H9 (cell line): ENCODE data around the gene RABGAP1L. TPM values are rescaled to one million over a fixed set of nuclear protein-coding genes. Genes with fewer than 3 reads are reported as not detected.

Source experiments
- DNase-seq: peaks from one replicate; pipeline ENCODE4 v3.0.0-alpha.2; 2017
- H2AFZ ChIP-seq: one replicate; pipeline ENCODE4 v1.6.1; 2013; ENCODE audit warnings: mild to moderate bottlenecking, low read length, control low read depth, moderate library complexity
- H2AK5ac ChIP-seq: 2 replicates; pipeline ENCODE4 v1.6.1; 2013; ENCODE audit warnings: low read length, control low read depth, mixed read lengths; ENCODE audit not compliant: insufficient read length
- H2BK120ac ChIP-seq: one replicate; pipeline ENCODE4 v1.6.1; 2013; ENCODE audit warnings: low read depth, mild to moderate bottlenecking, low read length, control low read depth, inconsistent platforms; ENCODE audit not compliant: poor library complexity, severe bottlenecking
- H2BK12ac ChIP-seq: 2 replicates; pipeline ENCODE4 v1.6.1; 2013; ENCODE audit warnings: low read length, control low read depth, mixed read lengths, low read depth; ENCODE audit not compliant: insufficient read length
- H2BK15ac ChIP-seq: 2 replicates; pipeline ENCODE4 v1.6.1; 2013; ENCODE audit warnings: low read depth, low read length, control low read depth
- H2BK20ac ChIP-seq: one replicate; pipeline ENCODE4 v1.6.1; 2013; ENCODE audit warnings: low read depth, mild to moderate bottlenecking, low read length, control low read depth, inconsistent platforms; ENCODE audit not compliant: poor library complexity, severe bottlenecking
- H2BK5ac ChIP-seq: 2 replicates; pipeline ENCODE4 v1.6.1; 2013; ENCODE audit warnings: low read length, control low read depth, mixed read lengths; ENCODE audit not compliant: insufficient read length
- H3K14ac ChIP-seq: 2 replicates; pipeline ENCODE4 v1.6.1; 2013; ENCODE audit warnings: low read length, control low read depth; ENCODE audit not compliant: insufficient read depth
- H3K18ac ChIP-seq: 2 replicates; pipeline ENCODE4 v1.6.1; 2013; ENCODE audit warnings: low read depth, mild to moderate bottlenecking, mixed read lengths, low read length, control low read depth; ENCODE audit not compliant: insufficient read length
- H3K23ac ChIP-seq: 2 replicates; pipeline ENCODE4 v1.6.1; 2013; ENCODE audit warnings: low read length, control low read depth, mixed read lengths, low read depth; ENCODE audit not compliant: insufficient read length
- H3K23me2 ChIP-seq: 2 replicates; pipeline ENCODE4 v1.6.1; 2013; ENCODE audit warnings: low read depth, mild to moderate bottlenecking, mixed read lengths, low read length, control low read depth; ENCODE audit not compliant: insufficient read length, poor library complexity, severe bottlenecking
- H3K27ac ChIP-seq: 2 replicates; pipeline ENCODE4 v1.5.1; 2013; ENCODE audit warnings: low read length, control low read depth, mixed read lengths, low read depth; ENCODE audit not compliant: insufficient read length
- H3K27me3 ChIP-seq: 2 replicates; pipeline ENCODE4 v1.6.1; 2013; ENCODE audit warnings: low read length, control low read depth, inconsistent platforms; ENCODE audit not compliant: insufficient read depth
- H3K4ac ChIP-seq: 2 replicates; pipeline ENCODE4 v1.6.1; 2013; ENCODE audit warnings: low read depth, mild to moderate bottlenecking, control low read depth, inconsistent platforms, low read length, moderate library complexity
- H3K4me1 ChIP-seq: 2 replicates; pipeline ENCODE4 v1.6.1; 2013; ENCODE audit warnings: low read length, control low read depth, inconsistent platforms; ENCODE audit not compliant: insufficient read depth
- H3K4me2 ChIP-seq: 2 replicates; pipeline ENCODE4 v1.6.1; 2013; ENCODE audit warnings: low read length, control low read depth, mixed read lengths; ENCODE audit not compliant: insufficient read length, insufficient read depth
- H3K56ac ChIP-seq: 2 replicates; pipeline ENCODE4 v1.6.1; 2013; ENCODE audit warnings: low read depth, mild to moderate bottlenecking, mixed read lengths, low read length, control low read depth; ENCODE audit not compliant: insufficient read length
- H3K79me1 ChIP-seq: 2 replicates; pipeline ENCODE4 v1.6.1; 2013; ENCODE audit warnings: low read depth, mild to moderate bottlenecking, moderate library complexity, low read length, control low read depth, inconsistent platforms; ENCODE audit not compliant: insufficient read depth, poor library complexity, severe bottlenecking
- H3K79me2 ChIP-seq: 2 replicates; pipeline ENCODE4 v1.6.1; 2013; ENCODE audit warnings: low read length, control low read depth, inconsistent platforms; ENCODE audit not compliant: insufficient read depth
- H3K9ac ChIP-seq: 2 replicates; pipeline ENCODE4 v1.6.1; 2013; ENCODE audit warnings: low read length, control low read depth, mixed read lengths; ENCODE audit not compliant: insufficient read length; ENCODE audit errors: extremely low read depth
- H3K9me3 ChIP-seq: one replicate; pipeline ENCODE4 v1.6.1; 2013; ENCODE audit warnings: low read depth, low read length, inconsistent platforms; ENCODE audit not compliant: control insufficient read depth
- H3T11ph ChIP-seq: one replicate; pipeline ENCODE4 v1.6.1; 2013; ENCODE audit warnings: mild to moderate bottlenecking, low read length, control low read depth, inconsistent platforms
- H4K20me1 ChIP-seq: one replicate; pipeline ENCODE4 v1.6.1; 2013; ENCODE audit not compliant: control insufficient read depth, insufficient read length, insufficient read depth
- H4K5ac ChIP-seq: 2 replicates; pipeline ENCODE4 v1.6.1; 2013; ENCODE audit warnings: low read depth, mild to moderate bottlenecking, mixed read lengths, low read length, control low read depth; ENCODE audit not compliant: insufficient read length
- H4K8ac ChIP-seq: replicated peaks from 2 replicates; pipeline ENCODE4 v1.6.1; 2013; ENCODE audit warnings: low read length, control low read depth, mixed read lengths, low read depth; ENCODE audit not compliant: insufficient read length
- H4K91ac ChIP-seq: 2 replicates; pipeline ENCODE4 v1.6.1; 2013; ENCODE audit warnings: low read depth, mild to moderate bottlenecking, moderate library complexity, mixed read lengths, low read length, control low read depth; ENCODE audit not compliant: insufficient read length
- H3K27ac Mint-ChIP-seq, 3 experiments: 2 replicates in 2 of 3; 3 replicates in 1 of 3; pipeline ENCODE4 v1.8.0; 2020 to 2021; ENCODE audit warnings: mixed read lengths in 3 of 3, mild to moderate bottlenecking in 1 of 3, moderate library complexity in 1 of 3
- H3K27me3 Mint-ChIP-seq: 2 replicates; pipeline ENCODE4 v1.8.0; 2021; ENCODE audit warnings: low read depth, mild to moderate bottlenecking, moderate library complexity, mixed read lengths
- H3K36me3 Mint-ChIP-seq, 3 experiments: 2 replicates in 2 of 3; 3 replicates in 1 of 3; pipeline ENCODE4 v1.8.0; 2020 to 2021; ENCODE audit warnings: low read depth in 3 of 3, mixed read lengths in 3 of 3; ENCODE audit not compliant: insufficient read depth in 1 of 3
- H3K4me1 Mint-ChIP-seq, 2 experiments: 2 replicates each; pipeline ENCODE4 v1.8.0; 2020; ENCODE audit warnings: mixed read lengths in 2 of 2
- H3K4me3 Mint-ChIP-seq, 2 experiments: 2 replicates in 1 of 2; 3 replicates in 1 of 2; pipeline ENCODE4 v1.8.0; 2020 to 2021; ENCODE audit warnings: mild to moderate bottlenecking in 2 of 2, mixed read lengths in 2 of 2, moderate library complexity in 1 of 2
- H3K9me3 Mint-ChIP-seq, 2 experiments: 2 replicates in 1 of 2; 3 replicates in 1 of 2; pipeline ENCODE4 v1.8.0; 2020; ENCODE audit warnings: mild to moderate bottlenecking in 2 of 2, mixed read lengths in 2 of 2, moderate library complexity in 1 of 2
- WGBS: extraction: QIAGEN DNeasy Blood & Tissue Kit; methylation state at CpG from one replicate; pipeline ENCODE4 v1.1.7; 2013; ENCODE audit warnings: missing lambda C conversion rate, low lambda C conversion rate, mixed read lengths; ENCODE audit not compliant: insufficient read length; ENCODE audit errors: extremely low coverage; 5-methylcytosine and 5-hydroxymethylcytosine counted together
- total RNA-seq: library from RNA; stranded (reverse); gene quantifications from 2 replicates; pipeline ENCODE4 v1.2.1, GENCODE V29; 2021
- TF ChIP-seq, protein P1 (sequence below): fragments of 200-600 bp; sonication (generic); conservative IDR thresholded peaks from 3 replicates; pipeline ENCODE4 v1.8.0; 2021; ENCODE audit warnings: antibody characterized with exemption, mild to moderate bottlenecking

Gene RABGAP1L
- total RNA-seq, 1 experiment from 2014 or later, result 147 TPM

DNA sequence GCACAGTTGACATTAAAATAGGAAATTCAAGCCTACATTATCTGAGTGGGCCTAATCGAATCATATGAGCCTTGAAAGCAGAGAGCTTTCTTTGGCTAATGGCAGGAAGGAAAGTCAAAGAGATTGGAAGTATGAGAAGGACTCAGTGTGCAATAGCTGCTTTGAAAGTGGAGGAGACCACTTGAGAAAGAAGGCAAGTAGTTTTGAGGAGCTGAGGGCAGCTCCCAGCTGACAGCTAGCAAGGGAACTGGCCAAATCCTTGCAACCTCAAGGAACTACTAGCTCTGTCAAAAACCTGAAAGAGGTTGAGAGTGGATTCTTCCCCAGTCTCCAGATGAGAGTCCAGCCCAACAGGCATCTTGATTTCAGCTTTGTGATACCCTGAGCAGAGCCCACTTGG lies 691.4 kb downstream of the RABGAP1L start:
- TF ChIP-seq, protein P1, sequence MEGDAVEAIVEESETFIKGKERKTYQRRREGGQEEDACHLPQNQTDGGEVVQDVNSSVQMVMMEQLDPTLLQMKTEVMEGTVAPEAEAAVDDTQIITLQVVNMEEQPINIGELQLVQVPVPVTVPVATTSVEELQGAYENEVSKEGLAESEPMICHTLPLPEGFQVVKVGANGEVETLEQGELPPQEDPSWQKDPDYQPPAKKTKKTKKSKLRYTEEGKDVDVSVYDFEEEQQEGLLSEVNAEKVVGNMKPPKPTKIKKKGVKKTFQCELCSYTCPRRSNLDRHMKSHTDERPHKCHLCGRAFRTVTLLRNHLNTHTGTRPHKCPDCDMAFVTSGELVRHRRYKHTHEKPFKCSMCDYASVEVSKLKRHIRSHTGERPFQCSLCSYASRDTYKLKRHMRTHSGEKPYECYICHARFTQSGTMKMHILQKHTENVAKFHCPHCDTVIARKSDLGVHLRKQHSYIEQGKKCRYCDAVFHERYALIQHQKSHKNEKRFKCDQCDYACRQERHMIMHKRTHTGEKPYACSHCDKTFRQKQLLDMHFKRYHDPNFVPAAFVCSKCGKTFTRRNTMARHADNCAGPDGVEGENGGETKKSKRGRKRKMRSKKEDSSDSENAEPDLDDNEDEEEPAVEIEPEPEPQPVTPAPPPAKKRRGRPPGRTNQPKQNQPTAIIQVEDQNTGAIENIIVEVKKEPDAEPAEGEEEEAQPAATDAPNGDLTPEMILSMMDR, result no peak
- H3K79me1 ChIP-seq, result no peaks in the 10 kb centered on the region
- no peak overlapping the region for H4K8ac ChIP-seq
- no peaks in the 10 kb centered on the region for H4K20me1 ChIP-seq
- no peak overlapping the region for H3K27ac ChIP-seq
- H4K5ac ChIP-seq, result no peak overlapping the region
- H3K9me3 ChIP-seq, result no peaks in the 10 kb centered on the region
- Mint-ChIP-seq H3K36me3 (peaks cover 0 to 15% (median 1%) of the 10 kb centered on the region in 3 experiments; a peak in 5 of 7 replicates), H3K27me3 (no peaks in the 10 kb centered on the region), H3K4me1 (peaks cover 7% of the 10 kb centered on the region in 2 experiments), H3K4me3 (no peak overlapping the region), H3K27ac (0 out of 7 replicates have a peak overlapping the region, but pooled peaks of 1 of the 3 experiments have one; percentile 3), H3K9me3 (peaks cover 5 to 7% of the 10 kb centered on the region in 2 experiments; a peak in 2 of 5 replicates)
- H4K91ac ChIP-seq, result no peak overlapping the region
- H3K56ac ChIP-seq, result no peak overlapping the region
- H3K4ac ChIP-seq, result no peak overlapping the region
- no peak overlapping the region for H2BK12ac ChIP-seq
- H3K79me2 ChIP-seq, result no peaks in the 10 kb centered on the region
- H2BK5ac ChIP-seq, result no peak overlapping the region
- no peak overlapping the region for H3K18ac ChIP-seq
- no peaks in the 10 kb centered on the region for H3K4me1 ChIP-seq
- no peak overlapping the region for H2BK20ac ChIP-seq
- H2AFZ ChIP-seq, result no peak overlapping the region
- no peak overlapping the region for H2AK5ac ChIP-seq
- no peak overlapping the region for H2BK15ac ChIP-seq
- WGBS, result no CpG with 5 or more reads among the region's 1 CpG
- H3K27me3 ChIP-seq, result no peaks in the 10 kb centered on the region
- no peaks in the 10 kb centered on the region for H3K23me2 ChIP-seq
- DNase-seq, result no peak
- H2BK120ac ChIP-seq, result no peak overlapping the region
- H3T11ph ChIP-seq, result no peak overlapping the region
- H3K4me2 ChIP-seq, result no peak overlapping the region
- H3K23ac ChIP-seq, result no peak overlapping the region
- no peak overlapping the region for H3K14ac ChIP-seq
- H3K9ac ChIP-seq, result no peak overlapping the region
